ENCODE measurements around the gene KCTD6.
A peak's percentile ranks its signal among the peaks of the same experiment; 100 is the strongest.

KCTD6 gene

GRCh38 chr3:58531956-58532355, 40.1 kb downstream of the KCTD6 start:
- H3K9ac ChIP-seq (ENCODE audit: low read length in 5 of 5): no peak overlapping the region
- no peaks in the 10 kb centered on the region for H3K9me3 ChIP-seq (ENCODE audit: control insufficient read depth in 5 of 5, low read length in 5 of 5)
- H3K4me1 ChIP-seq (ENCODE audit: control insufficient read depth in 5 of 5, insufficient read depth in 5 of 5, low read length in 5 of 5): peaks cover 5 to 29% (median 24%) of the 10 kb centered on the region in 5 donors
- no peak overlapping the region for H3K4me3 ChIP-seq (ENCODE audit: low read depth in 1 of 5, low read length in 5 of 5)
- no peaks in the 10 kb centered on the region for H3K27me3 ChIP-seq (ENCODE audit: control insufficient read depth in 5 of 5, insufficient read depth in 4 of 5, low read length in 5 of 5)
- no peak overlapping the region for H3K27ac ChIP-seq (ENCODE audit: low read depth, low read length)
- H3K36me3 ChIP-seq (ENCODE audit: control insufficient read depth in 5 of 5, insufficient read depth in 5 of 5, low read length in 5 of 5): peaks cover 5 to 60% (median 46%) of the 10 kb centered on the region in 5 donors

GRCh38 chr3:58532794-58533220, 40.9 kb downstream of the KCTD6 start:
- Histone ChIP-seq H3K27me3 (ENCODE audit: control insufficient read depth in 5 of 5, insufficient read depth in 4 of 5, low read length in 5 of 5) (no peaks in the 10 kb centered on the region), H3K4me3 (ENCODE audit: low read depth in 1 of 5, low read length in 5 of 5) (no peak overlapping the region), H3K27ac (ENCODE audit: low read depth, low read length) (no peak overlapping the region), H3K9me3 (ENCODE audit: control insufficient read depth in 5 of 5, low read length in 5 of 5) (no peaks in the 10 kb centered on the region), H3K4me1 (ENCODE audit: control insufficient read depth in 5 of 5, insufficient read depth in 5 of 5, low read length in 5 of 5) (peaks cover 5 to 35% (median 30%) of the 10 kb centered on the region in 5 donors), H3K9ac (ENCODE audit: low read length in 5 of 5) (no peak overlapping the region), H3K36me3 (ENCODE audit: control insufficient read depth in 5 of 5, insufficient read depth in 5 of 5, low read length in 5 of 5) (peaks cover 5 to 54% (median 44%) of the 10 kb centered on the region in 5 donors)

GRCh38 chr3:58534592-58535494, 42.9 kb downstream of the KCTD6 start:
- peaks cover 0 to 37% (median 34%) of the 10 kb centered on the region in 5 donors for H3K36me3 ChIP-seq (ENCODE audit: control insufficient read depth in 5 of 5, insufficient read depth in 5 of 5, low read length in 5 of 5)
- H3K9ac ChIP-seq (ENCODE audit: low read length in 5 of 5): no peak overlapping the region
- H3K4me3 ChIP-seq (ENCODE audit: low read depth in 1 of 5, low read length in 5 of 5): no peak overlapping the region
- H3K27ac ChIP-seq (ENCODE audit: low read depth, low read length): no peak overlapping the region
- H3K27me3 ChIP-seq (ENCODE audit: control insufficient read depth in 5 of 5, insufficient read depth in 4 of 5, low read length in 5 of 5): no peaks in the 10 kb centered on the region
- H3K4me1 ChIP-seq (ENCODE audit: control insufficient read depth in 5 of 5, insufficient read depth in 5 of 5, low read length in 5 of 5): peaks cover 2 to 28% (median 26%) of the 10 kb centered on the region in 5 donors
- no peaks in the 10 kb centered on the region for H3K9me3 ChIP-seq (ENCODE audit: control insufficient read depth in 5 of 5, low read length in 5 of 5)

GRCh38 chr3:58535531-58536500, 43.9 kb downstream of the KCTD6 start:
- Histone ChIP-seq H3K4me1 (ENCODE audit: control insufficient read depth in 5 of 5, insufficient read depth in 5 of 5, low read length in 5 of 5) (peaks cover 2 to 28% (median 26%) of the 10 kb centered on the region in 5 donors), H3K27ac (ENCODE audit: low read depth, low read length) (peak overlapping the region; percentile 74), H3K9ac (ENCODE audit: low read length in 5 of 5) (peak overlapping the region; percentile 57 to 94 (median 79)), H3K9me3 (ENCODE audit: control insufficient read depth in 5 of 5, low read length in 5 of 5) (no peaks in the 10 kb centered on the region), H3K36me3 (ENCODE audit: control insufficient read depth in 5 of 5, insufficient read depth in 5 of 5, low read length in 5 of 5) (peaks cover 0 to 28% (median 24%) of the 10 kb centered on the region in 5 donors), H3K4me3 (ENCODE audit: low read depth in 1 of 5, low read length in 5 of 5) (peak overlapping the region; percentile 47 to 72 (median 57)), H3K27me3 (ENCODE audit: control insufficient read depth in 5 of 5, insufficient read depth in 4 of 5, low read length in 5 of 5) (no peaks in the 10 kb centered on the region)

GRCh38 chr3:58536501-58537411, 44.9 kb downstream of the KCTD6 start, which contains the start of gene ACOX2:
Gene ACOX2 (minus strand): TSS chr3:58537190. CDS start chr3:58535106, 2,084 bp downstream.
- H3K9ac ChIP-seq (ENCODE audit: low read length in 5 of 5): peak within 1 kb of the TSS; percentile 57 to 94 (median 79)
- H3K9me3 ChIP-seq (ENCODE audit: control insufficient read depth in 5 of 5, low read length in 5 of 5): no peaks in the 10 kb centered on the region
- H3K27me3 ChIP-seq (ENCODE audit: control insufficient read depth in 5 of 5, insufficient read depth in 4 of 5, low read length in 5 of 5): no peaks in the 10 kb centered on the region
- H3K4me1 ChIP-seq (ENCODE audit: control insufficient read depth in 5 of 5, insufficient read depth in 5 of 5, low read length in 5 of 5): peaks cover 2 to 28% (median 26%) of the 10 kb centered on the region in 5 donors
- H3K36me3 ChIP-seq (ENCODE audit: control insufficient read depth in 5 of 5, insufficient read depth in 5 of 5, low read length in 5 of 5): peaks cover 0 to 19% (median 17%) of the 10 kb centered on the region in 5 donors
- H3K27ac ChIP-seq (ENCODE audit: low read depth, low read length): peak within 1 kb of the TSS; percentile 74
- H3K4me3 ChIP-seq (ENCODE audit: low read depth in 1 of 5, low read length in 5 of 5): peak within 1 kb of the TSS; percentile 47 to 73 (median 58)

GRCh38 chr3:58537412-58538301, 45.8 kb downstream of the KCTD6 start:
- Histone ChIP-seq H3K9me3 (ENCODE audit: control insufficient read depth in 5 of 5, low read length in 5 of 5) (no peaks in the 10 kb centered on the region), H3K9ac (ENCODE audit: low read length in 5 of 5) (peak overlapping the region in 4 of 5 donors; percentile 31 to 94 (median 84)), H3K36me3 (ENCODE audit: control insufficient read depth in 5 of 5, insufficient read depth in 5 of 5, low read length in 5 of 5) (peaks cover 0 to 17% (median 16%) of the 10 kb centered on the region in 5 donors), H3K4me1 (ENCODE audit: control insufficient read depth in 5 of 5, insufficient read depth in 5 of 5, low read length in 5 of 5) (peaks cover 2 to 27% (median 24%) of the 10 kb centered on the region in 5 donors), H3K4me3 (ENCODE audit: low read depth in 1 of 5, low read length in 5 of 5) (peak overlapping the region in 1 of 5 donors; percentile 57), H3K27me3 (ENCODE audit: control insufficient read depth in 5 of 5, insufficient read depth in 4 of 5, low read length in 5 of 5) (no peaks in the 10 kb centered on the region), H3K27ac (ENCODE audit: low read depth, low read length) (peak overlapping the region; percentile 74)

- Histone ChIP-seq H3K4me1 (ENCODE audit: control insufficient read depth in 5 of 5, insufficient read depth in 5 of 5, low read length in 5 of 5) (peaks cover 2 to 23% (median 21%) of the 10 kb centered on the region in 5 donors), H3K27me3 (ENCODE audit: control insufficient read depth in 5 of 5, insufficient read depth in 4 of 5, low read length in 5 of 5) (no peaks in the 10 kb centered on the region), H3K9ac (ENCODE audit: low read length in 5 of 5) (no peak overlapping the region), H3K4me3 (ENCODE audit: low read depth in 1 of 5, low read length in 5 of 5) (no peak overlapping the region), H3K9me3 (ENCODE audit: control insufficient read depth in 5 of 5, low read length in 5 of 5) (no peaks in the 10 kb centered on the region), H3K36me3 (ENCODE audit: control insufficient read depth in 5 of 5, insufficient read depth in 5 of 5, low read length in 5 of 5) (peaks cover 0 to 2% (median 0%) of the 10 kb centered on the region in 5 donors), H3K27ac (ENCODE audit: low read depth, low read length) (no peak overlapping the region)
Observed at GRCh38 chr3:58539626-58540025, 47.7 kb downstream of the KCTD6 start.

- Histone ChIP-seq H3K9me3 (ENCODE audit: control insufficient read depth in 5 of 5, low read length in 5 of 5) (no peaks in the 10 kb centered on the region), H3K36me3 (ENCODE audit: control insufficient read depth in 5 of 5, insufficient read depth in 5 of 5, low read length in 5 of 5) (no peaks in the 10 kb centered on the region), H3K9ac (ENCODE audit: low read length in 5 of 5) (no peak overlapping the region), H3K4me1 (ENCODE audit: control insufficient read depth in 5 of 5, insufficient read depth in 5 of 5, low read length in 5 of 5) (peaks cover 2 to 23% (median 21%) of the 10 kb centered on the region in 5 donors), H3K27me3 (ENCODE audit: control insufficient read depth in 5 of 5, insufficient read depth in 4 of 5, low read length in 5 of 5) (no peaks in the 10 kb centered on the region), H3K27ac (ENCODE audit: low read depth, low read length) (no peak overlapping the region), H3K4me3 (ENCODE audit: low read depth in 1 of 5, low read length in 5 of 5) (no peak overlapping the region)
Observed at GRCh38 chr3:58540176-58540858, 48.4 kb downstream of the KCTD6 start.

All from subcutaneous abdominal adipose tissue (tissue), 5 donors.